ENCODE measurements around the gene ZDHHC7.

ZDHHC7 gene

DNA sequence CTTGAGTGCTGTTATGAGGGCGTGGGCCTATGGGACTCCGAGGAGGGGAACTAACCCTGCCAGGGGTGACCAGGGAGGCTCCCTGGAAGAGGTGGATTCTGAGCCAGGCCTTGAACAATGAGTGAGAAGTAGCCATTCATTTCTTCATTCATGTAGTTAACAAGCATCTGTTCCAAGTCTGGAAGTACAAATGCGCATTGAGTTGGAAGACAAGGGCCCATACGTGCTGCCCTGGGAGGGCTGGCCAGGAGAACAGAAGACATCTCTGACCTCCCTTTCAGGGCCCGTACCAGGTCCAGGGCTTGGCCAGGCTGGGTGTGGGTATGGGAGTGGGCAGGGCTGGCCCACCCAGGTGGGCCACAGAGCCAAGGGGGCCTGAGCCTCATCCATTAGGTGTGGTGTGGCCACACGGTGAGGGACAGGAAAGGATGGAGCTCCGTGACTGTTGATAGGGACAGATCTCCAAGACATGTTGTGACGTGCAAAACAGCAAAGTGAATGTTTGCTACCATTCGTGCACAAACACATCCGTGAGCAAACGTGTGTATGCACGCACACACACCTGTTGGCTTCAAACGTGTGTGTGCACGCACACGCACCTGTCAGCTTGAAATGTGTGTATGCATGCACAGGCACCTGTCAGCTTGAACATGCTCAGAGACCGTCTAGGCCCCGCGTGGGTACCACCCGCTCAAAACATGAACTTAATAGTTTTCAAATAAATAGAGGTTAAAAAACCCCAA, 46.8 kb downstream of the ZDHHC7 start:
- no peak for DNase-seq
- Histone ChIP-seq H3K4me1 (no peaks in the 10 kb centered on the region), H3K4me3 (no peak overlapping the region), H3K36me3 (no peaks in the 10 kb centered on the region), H3K9me3 (no peaks in the 10 kb centered on the region), H3K27ac (no peak overlapping the region), H3K27me3 (peaks cover 0 to 7% of the 10 kb centered on the region in 2 donors)
- intact Hi-C loops (cut with DNase I; ENCODE audit: low total_unique reads): loop anchor here (5.0 kb wide), 1 partner anchor 207 kb away; no protein-coding TSS in a partner anchor
- TF ChIP-seq, protein P1, sequence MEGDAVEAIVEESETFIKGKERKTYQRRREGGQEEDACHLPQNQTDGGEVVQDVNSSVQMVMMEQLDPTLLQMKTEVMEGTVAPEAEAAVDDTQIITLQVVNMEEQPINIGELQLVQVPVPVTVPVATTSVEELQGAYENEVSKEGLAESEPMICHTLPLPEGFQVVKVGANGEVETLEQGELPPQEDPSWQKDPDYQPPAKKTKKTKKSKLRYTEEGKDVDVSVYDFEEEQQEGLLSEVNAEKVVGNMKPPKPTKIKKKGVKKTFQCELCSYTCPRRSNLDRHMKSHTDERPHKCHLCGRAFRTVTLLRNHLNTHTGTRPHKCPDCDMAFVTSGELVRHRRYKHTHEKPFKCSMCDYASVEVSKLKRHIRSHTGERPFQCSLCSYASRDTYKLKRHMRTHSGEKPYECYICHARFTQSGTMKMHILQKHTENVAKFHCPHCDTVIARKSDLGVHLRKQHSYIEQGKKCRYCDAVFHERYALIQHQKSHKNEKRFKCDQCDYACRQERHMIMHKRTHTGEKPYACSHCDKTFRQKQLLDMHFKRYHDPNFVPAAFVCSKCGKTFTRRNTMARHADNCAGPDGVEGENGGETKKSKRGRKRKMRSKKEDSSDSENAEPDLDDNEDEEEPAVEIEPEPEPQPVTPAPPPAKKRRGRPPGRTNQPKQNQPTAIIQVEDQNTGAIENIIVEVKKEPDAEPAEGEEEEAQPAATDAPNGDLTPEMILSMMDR (IDR thresholded peaks at IDR 0.05): no peak

DNA sequence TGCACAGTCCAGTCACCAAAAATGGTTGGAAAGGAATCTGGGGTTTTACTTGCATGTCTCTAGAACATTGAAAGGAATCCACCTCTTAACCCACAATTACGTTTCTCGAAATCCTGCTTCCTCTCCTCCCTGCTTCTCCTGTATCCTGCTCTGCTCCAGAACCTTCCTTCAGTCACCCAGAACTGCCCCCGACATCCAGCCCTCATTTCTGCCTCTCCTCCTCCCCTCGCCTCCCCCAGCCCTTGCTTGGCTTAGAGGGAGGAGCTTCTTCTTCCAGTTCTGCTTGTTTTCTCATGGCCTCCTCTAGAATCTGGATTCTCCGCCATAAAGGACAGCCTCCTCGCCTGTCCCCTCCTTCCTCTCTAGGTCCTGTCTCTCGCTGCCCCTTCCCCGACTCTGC, 48.3 kb downstream of the ZDHHC7 start:
- no peaks in the 10 kb centered on the region for H3K36me3 ChIP-seq
- peaks cover 0 to 10% of the 10 kb centered on the region in 2 donors for H3K27me3 ChIP-seq
- no peaks in the 10 kb centered on the region for H3K9me3 ChIP-seq
- no peak for DNase-seq
- TF ChIP-seq, protein P1 (IDR thresholded peaks at IDR 0.05): no peak
- intact Hi-C loops (cut with DNase I; ENCODE audit: low total_unique reads): no loop called here
- H3K27ac ChIP-seq: no peak overlapping the region
- no peaks in the 10 kb centered on the region for H3K4me1 ChIP-seq
- no peak overlapping the region for H3K4me3 ChIP-seq

DNA sequence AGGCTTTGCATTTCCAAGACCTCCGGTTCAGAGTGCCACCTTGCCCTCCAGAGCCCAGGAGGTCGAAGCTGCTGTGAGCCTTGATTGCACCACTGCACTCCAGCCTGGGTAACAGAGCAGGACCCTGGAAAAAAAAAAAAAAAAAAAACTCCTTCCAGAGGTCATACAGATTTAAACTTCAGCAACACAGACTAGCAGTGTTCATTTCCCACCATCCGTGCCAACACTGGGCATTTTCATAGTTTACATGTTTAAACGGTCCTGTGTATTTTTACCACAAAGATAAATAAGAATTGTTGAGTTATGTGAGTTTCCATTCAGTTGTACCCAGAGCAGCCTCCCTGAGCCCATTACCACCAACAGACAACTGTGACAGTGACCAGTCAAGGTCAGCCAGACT, 50.4 kb downstream of the ZDHHC7 start:
- H3K27me3 ChIP-seq: peaks cover 0 to 12% of the 10 kb centered on the region in 2 donors
- intact Hi-C loops (cut with DNase I; ENCODE audit: low total_unique reads): no loop called here
- no peaks in the 10 kb centered on the region for H3K9me3 ChIP-seq
- no peaks in the 10 kb centered on the region for H3K36me3 ChIP-seq
- no peak for DNase-seq
- TF ChIP-seq, protein P1 (IDR thresholded peaks at IDR 0.05): no peak
- H3K4me1 ChIP-seq: no peaks in the 10 kb centered on the region
- no peak overlapping the region for H3K4me3 ChIP-seq
- H3K27ac ChIP-seq: no peak overlapping the region

DNA sequence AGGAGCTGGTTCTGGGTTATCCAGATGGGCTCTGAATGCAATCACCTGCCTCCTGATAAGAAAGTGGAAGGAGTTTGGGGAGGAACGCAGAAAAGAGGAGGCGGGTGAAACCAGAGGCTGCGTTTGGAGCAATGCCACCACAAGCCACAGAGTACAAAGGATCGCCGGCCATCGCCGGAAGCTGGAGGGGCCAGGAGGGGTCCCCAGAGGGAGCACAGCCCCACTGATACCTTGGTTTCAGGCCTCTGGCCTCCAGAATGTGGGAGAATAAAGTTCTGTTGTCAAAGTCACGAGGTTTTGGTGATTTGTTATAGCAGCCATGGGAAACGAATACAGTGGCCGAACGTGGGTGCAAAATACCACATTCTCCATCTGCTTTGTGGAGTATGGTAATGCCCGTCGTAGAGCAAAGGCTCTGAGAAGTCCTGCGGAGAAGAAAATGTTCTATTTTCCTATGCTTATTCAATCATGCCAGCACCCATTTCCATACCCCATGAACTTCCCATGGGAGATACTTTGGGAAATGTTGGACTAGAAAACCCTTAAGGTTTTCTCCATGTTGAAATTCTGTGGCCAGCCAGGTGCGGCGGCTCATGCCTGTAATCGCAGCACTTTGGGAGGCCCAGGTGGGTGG, 51.4 kb downstream of the ZDHHC7 start:
- Histone ChIP-seq H3K27ac (no peak overlapping the region), H3K4me1 (no peaks in the 10 kb centered on the region), H3K27me3 (peaks cover 0 to 12% of the 10 kb centered on the region in 2 donors), H3K9me3 (no peaks in the 10 kb centered on the region), H3K4me3 (no peak overlapping the region), H3K36me3 (no peaks in the 10 kb centered on the region)
- DNase-seq: no peak
- TF ChIP-seq, protein P1 (IDR thresholded peaks at IDR 0.05): no peak
- intact Hi-C loops (cut with DNase I; ENCODE audit: low total_unique reads): no loop called here

DNA sequence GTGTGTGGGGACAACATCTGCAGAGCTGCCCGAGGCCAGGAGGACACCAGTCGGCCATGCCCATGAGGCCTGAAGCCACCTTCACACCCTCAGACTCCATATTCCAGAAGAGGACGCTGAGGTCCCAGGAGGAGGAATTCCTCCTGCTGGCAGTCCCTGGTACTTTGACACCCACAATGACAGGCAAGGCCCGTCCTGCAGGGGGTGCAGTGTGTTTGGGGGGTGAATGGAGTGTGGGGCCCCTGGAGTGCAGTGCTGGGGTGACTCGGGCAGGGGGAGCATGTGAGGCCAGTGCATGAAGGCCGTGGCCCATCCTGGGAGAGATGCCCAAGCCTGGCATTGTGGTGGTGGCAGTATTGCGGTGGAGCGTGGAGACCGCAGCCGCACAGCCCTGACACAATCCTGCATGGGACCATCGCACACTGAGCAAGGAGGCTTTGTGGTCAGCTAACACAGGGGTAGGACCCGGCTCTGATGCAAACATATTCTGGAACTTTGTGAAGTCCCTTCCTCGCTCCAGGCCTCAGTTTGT, 52.2 kb downstream of the ZDHHC7 start:
- DNase-seq: no peak
- no peak overlapping the region for H3K27ac ChIP-seq
- intact Hi-C loops (cut with DNase I; ENCODE audit: low total_unique reads): no loop called here
- H3K4me1 ChIP-seq: no peaks in the 10 kb centered on the region
- H3K4me3 ChIP-seq: no peak overlapping the region
- no peaks in the 10 kb centered on the region for H3K36me3 ChIP-seq
- TF ChIP-seq, protein P1 (IDR thresholded peaks at IDR 0.05): no peak
- H3K9me3 ChIP-seq: no peaks in the 10 kb centered on the region
- H3K27me3 ChIP-seq: peaks cover 0 to 12% of the 10 kb centered on the region in 2 donors

Measured in tibial artery (tissue), 4 donors.